C4-2B (cell line): ENCODE data around the gene LUC7L3.

Experiments
- CTCF ChIP-seq: fragments of 450-650 bp; conservative IDR thresholded peaks from 2 replicates; pipeline ENCODE4 v1.5.1; 2017; ENCODE audit warnings: mild to moderate bottlenecking
- ZFX ChIP-seq: fragments of 450-650 bp; IDR thresholded peaks from 2 replicates; pipeline ENCODE4 v1.6.1; 2017

GRCh38 chr17:50775926-50776325 is 56.5 kb downstream of the LUC7L3 start:
- no peak for TF ChIP-seq CTCF
- TF ChIP-seq ZFX = no peak
